ENCODE measurements around the gene METTL26.

METTL26 gene

GRCh38 chr16:643050-643368 lies 6.9 kb upstream of the METTL26 start:
- no peak overlapping the region for H3K9ac ChIP-seq (ENCODE audit: low read length)
- no peaks in the 10 kb centered on the region for H3K36me3 ChIP-seq (ENCODE audit: control insufficient read depth, insufficient read depth, low read length)
- H3K4me1 ChIP-seq (ENCODE audit: control insufficient read depth, insufficient read depth, low read length): peaks cover 26% of the 10 kb centered on the region
- peak overlapping the region; percentile 79 for H3K4me3 ChIP-seq (ENCODE audit: low read depth, low read length)
- peaks cover 10% of the 10 kb centered on the region; the same call in 1 of the 2 replicates for H3K27me3 ChIP-seq (ENCODE audit: control insufficient read depth, insufficient read depth, low read length)
- no peak overlapping the region for H3K27ac ChIP-seq (ENCODE audit: low read depth, low read length)
- no peaks in the 10 kb centered on the region for H3K9me3 ChIP-seq (ENCODE audit: control insufficient read depth, insufficient read depth, low read depth, low read length)

GRCh38 chr16:642189-643049 lies 6.3 kb upstream of the METTL26 start:
- peak overlapping the region; percentile 79 for H3K4me3 ChIP-seq (ENCODE audit: low read depth, low read length)
- peak overlapping the region; percentile 62 for H3K9ac ChIP-seq (ENCODE audit: low read length)
- H3K27me3 ChIP-seq (ENCODE audit: control insufficient read depth, insufficient read depth, low read length): peaks cover 10% of the 10 kb centered on the region; the same call in 1 of the 2 replicates
- H3K4me1 ChIP-seq (ENCODE audit: control insufficient read depth, insufficient read depth, low read length): peaks cover 30% of the 10 kb centered on the region
- H3K27ac ChIP-seq (ENCODE audit: low read depth, low read length): 0 out of 2 replicates have a peak overlapping the region, but pooled peaks have one; percentile 2
- no peaks in the 10 kb centered on the region for H3K9me3 ChIP-seq (ENCODE audit: control insufficient read depth, insufficient read depth, low read depth, low read length)
- H3K36me3 ChIP-seq (ENCODE audit: control insufficient read depth, insufficient read depth, low read length): no peaks in the 10 kb centered on the region

- peak within 1 kb of the TSS; percentile 79 for H3K4me3 ChIP-seq (ENCODE audit: low read depth, low read length)
- H3K27me3 ChIP-seq (ENCODE audit: control insufficient read depth, insufficient read depth, low read length): peaks cover 10% of the 10 kb centered on the region; the same call in 1 of the 2 replicates
- H3K36me3 ChIP-seq (ENCODE audit: control insufficient read depth, insufficient read depth, low read length): no peaks in the 10 kb centered on the region
- H3K9ac ChIP-seq (ENCODE audit: low read length): peak within 1 kb of the TSS; percentile 62
- 0 out of 2 replicates have a peak within 1 kb of the TSS, but pooled peaks have one; percentile 26 for H3K27ac ChIP-seq (ENCODE audit: low read depth, low read length)
- no peaks in the 10 kb centered on the region for H3K9me3 ChIP-seq (ENCODE audit: control insufficient read depth, insufficient read depth, low read depth, low read length)
- peaks cover 32% of the 10 kb centered on the region for H3K4me1 ChIP-seq (ENCODE audit: control insufficient read depth, insufficient read depth, low read length)
These were observed 5.5 kb upstream of the METTL26 start, which contains the start of gene MCRIP2 for GRCh38 chr16:641326-642188. TSS of gene MCRIP2 (plus strand) at chr16:641828. CDS start at chr16:641992, 164 bp downstream.

- H3K9me3 ChIP-seq (ENCODE audit: control insufficient read depth, insufficient read depth, low read depth, low read length): no peaks in the 10 kb centered on the region
- no peak overlapping the region for H3K4me3 ChIP-seq (ENCODE audit: low read depth, low read length)
- peaks cover 29% of the 10 kb centered on the region for H3K4me1 ChIP-seq (ENCODE audit: control insufficient read depth, insufficient read depth, low read length)
- no peak overlapping the region for H3K27ac ChIP-seq (ENCODE audit: low read depth, low read length)
- H3K9ac ChIP-seq (ENCODE audit: low read length): no peak overlapping the region
- peaks cover 10% of the 10 kb centered on the region; the same call in 1 of the 2 replicates for H3K27me3 ChIP-seq (ENCODE audit: control insufficient read depth, insufficient read depth, low read length)
- no peaks in the 10 kb centered on the region for H3K36me3 ChIP-seq (ENCODE audit: control insufficient read depth, insufficient read depth, low read length)
These were observed 4.5 kb upstream of the METTL26 start for GRCh38 chr16:640614-641013.

- Histone ChIP-seq H3K4me1 (ENCODE audit: control insufficient read depth, insufficient read depth, low read length) (peaks cover 29% of the 10 kb centered on the region), H3K27me3 (ENCODE audit: control insufficient read depth, insufficient read depth, low read length) (peaks cover 10% of the 10 kb centered on the region; the same call in 1 of the 2 replicates), H3K4me3 (ENCODE audit: low read depth, low read length) (no peak overlapping the region), H3K36me3 (ENCODE audit: control insufficient read depth, insufficient read depth, low read length) (peaks cover 6% of the 10 kb centered on the region; the same call in 1 of the 2 replicates), H3K9me3 (ENCODE audit: control insufficient read depth, insufficient read depth, low read depth, low read length) (no peaks in the 10 kb centered on the region), H3K9ac (ENCODE audit: low read length) (no peak overlapping the region), H3K27ac (ENCODE audit: low read depth, low read length) (no peak overlapping the region)
These were observed 2.7 kb upstream of the METTL26 start for GRCh38 chr16:638836-639235.

- H3K4me3 ChIP-seq (ENCODE audit: low read depth, low read length): 0 out of 2 replicates have a peak overlapping the region, but pooled peaks have one; percentile 48
- no peak overlapping the region for H3K9ac ChIP-seq (ENCODE audit: low read length)
- H3K4me1 ChIP-seq (ENCODE audit: control insufficient read depth, insufficient read depth, low read length): peaks cover 27% of the 10 kb centered on the region
- peaks cover 9% of the 10 kb centered on the region; the same call in 1 of the 2 replicates for H3K27me3 ChIP-seq (ENCODE audit: control insufficient read depth, insufficient read depth, low read length)
- no peaks in the 10 kb centered on the region for H3K9me3 ChIP-seq (ENCODE audit: control insufficient read depth, insufficient read depth, low read depth, low read length)
- 0 out of 2 replicates have a peak overlapping the region, but pooled peaks have one; percentile 31 for H3K27ac ChIP-seq (ENCODE audit: low read depth, low read length)
- peaks cover 10% of the 10 kb centered on the region for H3K36me3 ChIP-seq (ENCODE audit: control insufficient read depth, insufficient read depth, low read length)
These were observed 2.0 kb upstream of the METTL26 start for GRCh38 chr16:638034-638543.

DNA sequence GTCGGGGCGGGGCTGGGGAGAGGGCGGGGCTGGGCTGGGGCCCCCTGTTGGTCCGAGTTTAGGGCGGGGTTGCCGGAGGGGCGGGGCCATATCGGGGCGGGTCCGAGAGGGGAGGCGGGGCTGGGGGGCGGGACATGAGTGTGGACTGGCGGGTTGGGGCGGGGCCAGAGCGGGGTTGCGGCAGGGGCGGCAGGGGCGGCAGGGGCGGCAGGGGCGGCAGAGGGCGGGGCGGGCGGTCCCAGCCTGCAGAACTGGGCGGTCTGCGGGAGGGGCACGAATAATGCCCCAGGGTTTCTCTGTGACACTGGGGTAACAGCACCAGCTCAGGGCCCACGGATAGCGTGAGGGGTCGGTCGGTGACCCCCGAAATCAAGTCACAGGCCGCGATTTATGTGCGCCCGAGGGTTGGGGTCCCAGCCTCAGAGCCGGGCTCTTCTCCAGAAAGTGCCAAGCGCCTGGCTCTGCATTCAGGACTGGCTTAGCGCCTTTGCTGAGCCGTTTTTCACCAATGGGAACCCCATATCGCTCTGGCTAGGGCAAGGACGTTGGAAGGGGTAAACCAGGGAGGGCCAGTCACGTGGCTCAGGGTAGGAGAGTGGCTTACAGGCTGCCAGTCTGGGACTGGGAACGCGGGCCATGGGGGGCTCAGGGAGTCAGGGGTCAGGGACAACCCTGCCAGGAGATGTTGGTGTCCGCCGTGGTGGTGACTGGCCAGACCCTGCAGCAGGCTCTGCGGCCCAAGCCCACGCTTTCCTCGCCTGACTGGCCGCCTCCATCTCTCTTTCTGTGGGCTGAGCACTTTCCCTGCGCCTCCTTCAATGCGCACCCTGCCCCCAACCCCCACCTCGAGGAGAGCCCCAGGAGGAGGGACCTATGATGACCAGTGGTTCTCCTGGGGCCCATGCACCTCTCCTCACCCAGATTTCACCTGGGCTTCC lies 1.2 kb upstream of the METTL26 start:
- Histone ChIP-seq H3K9ac (ENCODE audit: low read length) (no peak overlapping the region), H3K9me3 (ENCODE audit: control insufficient read depth, insufficient read depth, low read depth, low read length) (no peaks in the 10 kb centered on the region), H3K4me1 (ENCODE audit: control insufficient read depth, insufficient read depth, low read length) (peaks cover 20% of the 10 kb centered on the region), H3K36me3 (ENCODE audit: control insufficient read depth, insufficient read depth, low read length) (peaks cover 14% of the 10 kb centered on the region), H3K4me3 (ENCODE audit: low read depth, low read length) (peak overlapping the region; percentile 68), H3K27ac (ENCODE audit: low read depth, low read length) (0 out of 2 replicates have a peak overlapping the region, but pooled peaks have one; percentile 31), H3K27me3 (ENCODE audit: control insufficient read depth, insufficient read depth, low read length) (peaks cover 1% of the 10 kb centered on the region; the same call in 1 of the 2 replicates)

- H3K4me3 ChIP-seq (ENCODE audit: low read depth, low read length): peak overlapping the region; percentile 68
- no peak overlapping the region for H3K27ac ChIP-seq (ENCODE audit: low read depth, low read length)
- no peaks in the 10 kb centered on the region for H3K27me3 ChIP-seq (ENCODE audit: control insufficient read depth, insufficient read depth, low read length)
- peaks cover 14% of the 10 kb centered on the region for H3K36me3 ChIP-seq (ENCODE audit: control insufficient read depth, insufficient read depth, low read length)
- peaks cover 26% of the 10 kb centered on the region for H3K4me1 ChIP-seq (ENCODE audit: control insufficient read depth, insufficient read depth, low read length)
- H3K9me3 ChIP-seq (ENCODE audit: control insufficient read depth, insufficient read depth, low read depth, low read length): no peaks in the 10 kb centered on the region
- peak overlapping the region; percentile 56 for H3K9ac ChIP-seq (ENCODE audit: low read length)
These were observed 416 bp downstream of the METTL26 start for GRCh38 chr16:635573-636205.

GRCh38 chr16:634996-635395 lies 1.1 kb downstream of the METTL26 start:
- no peaks in the 10 kb centered on the region for H3K9me3 ChIP-seq (ENCODE audit: control insufficient read depth, insufficient read depth, low read depth, low read length)
- no peaks in the 10 kb centered on the region for H3K27me3 ChIP-seq (ENCODE audit: control insufficient read depth, insufficient read depth, low read length)
- H3K9ac ChIP-seq (ENCODE audit: low read length): no peak overlapping the region
- H3K36me3 ChIP-seq (ENCODE audit: control insufficient read depth, insufficient read depth, low read length): peaks cover 14% of the 10 kb centered on the region
- H3K27ac ChIP-seq (ENCODE audit: low read depth, low read length): no peak overlapping the region
- peaks cover 33% of the 10 kb centered on the region for H3K4me1 ChIP-seq (ENCODE audit: control insufficient read depth, insufficient read depth, low read length)
- H3K4me3 ChIP-seq (ENCODE audit: low read depth, low read length): peak overlapping the region; percentile 68

Data from HUES6 (cell line).